Pancreas (tissue), 10 donors: Measurements from ENCODE around the gene DAGLB. TPM values are rescaled to one million over a fixed set of nuclear protein-coding genes. Genes with fewer than 3 reads are reported as not detected.
"Not testable (repeated sequence)": the region's sequence is repeated elsewhere in the genome, so short reads cannot be mapped to it uniquely, and the experiment has no call there.

Source experiments
- ATAC-seq, 4 donors: fragments of 200-7000 bp; cut with Tn5 transposase; one replicate each; pipeline versions ENCODE4 v1.8.0 to v1.9.1; 2020; ENCODE audit warnings: mild to moderate bottlenecking in 4 of 4, moderate library complexity in 4 of 4
- DNase-seq, 6 donors: peaks; one replicate each; pipeline ENCODE4 v3.0.0-alpha.2; 2020
- FAIRE-seq: peaks from 2 replicates; lab custom pipeline; 2012; peaks lifted over from hg19 to GRCh38; lab: Jason Lieb, UNC
- H3K27ac ChIP-seq, 4 donors: fragments of 200-600 bp; sonication (generic); 1 replicate in 3 of 4; 2 replicates in 1 of 4; pipeline versions ENCODE4 v1.5.0 to v1.8.0; 2020
- H3K27me3 ChIP-seq, 4 donors: fragments of 200-600 bp; one replicate each; pipeline ENCODE4 v1.8.0; 2021
- H3K36me3 ChIP-seq, 3 donors: fragments of 200-600 bp; sonication (generic) in 1 of 3; one replicate each; pipeline versions ENCODE4 v1.5.0 to v1.8.0; 2020 to 2021
- H3K4me1 ChIP-seq, 3 donors: fragments of 200-600 bp; one replicate each; pipeline ENCODE4 v1.8.0; 2021
- H3K4me3 ChIP-seq, 4 donors: fragments of 200-600 bp; sonication (generic) in 2 of 4; one replicate each; pipeline versions ENCODE4 v1.5.0 to v1.8.0; 2020 to 2021
- H3K9me3 ChIP-seq, 4 donors: fragments of 200-600 bp; one replicate each; pipeline ENCODE4 v1.8.0; 2021
- CTCF ChIP-seq, 4 donors: fragments of 200-600 bp; sonication (generic) in 3 of 4; IDR thresholded peaks; one replicate each; pipeline versions ENCODE4 v1.5.0 to v1.8.0; 2021; ENCODE audit warnings: antibody characterized with exemption in 4 of 4
- WGBS, 2 donors: extraction: QIAGEN DNeasy Blood & Tissue Kit; methylation state at CpG; one replicate each; pipeline ENCODE4 v1.1.7; 2013; 5-methylcytosine and 5-hydroxymethylcytosine counted together
- intact Hi-C, 3 donors: fragments of 100-400 bp; cut with DNase I; formaldehyde crosslinking; loops; one replicate each; pipeline versions ENCODE4 v1.11.1 to v1.14.2; 2022
- polyA plus RNA-seq, 2 donors: library from polyadenylated mRNA; stranded (reverse); fragments of 200-250 nt; gene quantifications; one replicate each; pipeline ENCODE4 v1.2.3, GENCODE V29; 2013
- total RNA-seq, 6 donors: library from RNA; stranded (reverse); fragmentation: NEBNext Ultra II Directional in 4 of 6; extraction: Animal tissue kit (Norgen Biotek cat#: 25700) in 4 of 6; gene quantifications; one replicate each; pipeline versions ENCODE4 v1.2.1 to v1.2.4, GENCODE V29; 2021 to 2023
- donor health status: healthy with polysubstance abuse.
- donor health status: DM: no; HTN: no; CAD: no; lungs with moderate emphysema.
- donor health status: DM: no; HTN: no; CAD: no.
- donor health status: control.
- donor health status: control.
- donor health status: Bipolar disorder and iron deficiency.
- donor health status: DM: yes; HTN: yes; CAD: no.
- donor health status: DM: no; HTN: no; CAD: no.
- donor health status: DM: no; HTN: no; CAD: no.
- donor health status: DM: yes; HTN: yes; CAD: no.

Gene DAGLB
- total and polyA plus RNA-seq, 8 donors, result 7.8 to 16.7 (median 10.1) TPM

- Histone ChIP-seq H3K4me3 (no peak overlapping the region), H3K36me3 (peaks cover 0 to 28% (median 10%) of the 10 kb centered on the region in 3 donors), H3K9me3 (no peaks in the 10 kb centered on the region), H3K27ac (peak overlapping the region in 1 of 4 donors; percentile 17), H3K4me1 (peaks cover 0 to 4% (median 3%) of the 10 kb centered on the region in 3 donors), H3K27me3 (no peaks in the 10 kb centered on the region)
- FAIRE-seq (no peak), DNase-seq (no peak), ATAC-seq (no peak)
- WGBS, 2 donors, result 85 to 93% methylated on average over 8 of the region's 8 CpGs
- no peak for TF ChIP-seq CTCF (IDR thresholded peaks at IDR 0.05)
- intact Hi-C loops, result no loop called here
Measured at GRCh38 chr7:6399351-6399750, 48.4 kb downstream of the DAGLB start.

GRCh38 chr7:6398943-6399342 lies 48.8 kb downstream of the DAGLB start:
- TF ChIP-seq CTCF (IDR thresholded peaks at IDR 0.05), result no peak
- Histone ChIP-seq H3K9me3 (no peaks in the 10 kb centered on the region), H3K27ac (peak overlapping the region in 1 of 4 donors; percentile 17), H3K4me1 (peaks cover 0 to 4% (median 3%) of the 10 kb centered on the region in 3 donors), H3K36me3 (peaks cover 0 to 26% (median 10%) of the 10 kb centered on the region in 3 donors), H3K4me3 (no peak overlapping the region), H3K27me3 (no peaks in the 10 kb centered on the region)
- FAIRE-seq (no peak), DNase-seq (no peak), ATAC-seq (peak; percentile 26 to 46 (median 45))
- intact Hi-C loops, result no loop called here
- WGBS, 2 donors, result 47 to 57% methylated on average over 12 of the region's 12 CpGs

GRCh38 chr7:6397759-6398495 lies 49.8 kb downstream of the DAGLB start:
- H3K27me3 ChIP-seq, H3K27ac ChIP-seq, H3K9me3 ChIP-seq, ATAC-seq, intact Hi-C loops, H3K4me3 ChIP-seq, FAIRE-seq, DNase-seq: not testable (repeated sequence)
- WGBS, 2 donors, result 74 to 75% methylated on average over 15 of the region's 15 CpGs
- Histone ChIP-seq H3K4me1 (peaks cover under 1 to 11% (median 5%) of the 10 kb centered on the region in 3 donors), H3K36me3 (peaks cover 0 to 21% (median 8%) of the 10 kb centered on the region in 3 donors)

GRCh38 chr7:6395898-6396595 lies 51.7 kb downstream of the DAGLB start:
- H3K4me1 ChIP-seq, result peaks cover 7 to 21% (median 11%) of the 10 kb centered on the region in 3 donors
- DNase-seq (no peak), FAIRE-seq (no peak), ATAC-seq (peak in 2 of 4 donors; percentile 20 to 47)
- H3K4me3 ChIP-seq, result no peak overlapping the region
- 84 to 85% methylated on average over 23 of the region's 23 CpGs for WGBS, 2 donors
- intact Hi-C loops, result no loop called here
- no peak overlapping the region for H3K27ac ChIP-seq
- peaks cover 0 to 13% (median 0%) of the 10 kb centered on the region in 3 donors for H3K36me3 ChIP-seq
- no peaks in the 10 kb centered on the region for H3K9me3 ChIP-seq
- no peaks in the 10 kb centered on the region for H3K27me3 ChIP-seq
- TF ChIP-seq CTCF (IDR thresholded peaks at IDR 0.05), result no peak

GRCh38 chr7:6394114-6394513 lies 53.6 kb downstream of the DAGLB start:
- DNase-seq (no peak), ATAC-seq (no peak), FAIRE-seq (no peak)
- Histone ChIP-seq H3K4me3 (no peak overlapping the region), H3K27ac (no peak overlapping the region), H3K9me3 (no peaks in the 10 kb centered on the region), H3K27me3 (no peaks in the 10 kb centered on the region), H3K36me3 (peaks cover 0 to 9% (median 0%) of the 10 kb centered on the region in 3 donors), H3K4me1 (peaks cover 7 to 18% (median 11%) of the 10 kb centered on the region in 3 donors)
- no peak for TF ChIP-seq CTCF (IDR thresholded peaks at IDR 0.05)
- intact Hi-C loops, result no loop called here
- 91 to 94% methylated on average over 6 of the region's 6 CpGs for WGBS, 2 donors
